WERI-Rb-1 (cell line): Measurements from ENCODE around the gene SLCO1C1.

ENCODE experiments used
- DNase-seq: peaks from one replicate; pipeline ENCODE4 v3.0.0-alpha.2; 2020
- H3K27ac ChIP-seq: fragments of 250-450 bp; sonication (Bioruptor Pico); 2 replicates; pipeline ENCODE4 v1.5.1; 2020; ENCODE audit warnings: mild to moderate bottlenecking, moderate library complexity
- H3K27me3 ChIP-seq: fragments of 250-450 bp; sonication (Bioruptor Pico); 2 replicates; pipeline ENCODE4 v1.5.1; 2021; ENCODE audit warnings: mild to moderate bottlenecking, low read depth, moderate library complexity; ENCODE audit not compliant: insufficient read depth, severe bottlenecking
- H3K36me3 ChIP-seq: fragments of 250-450 bp; sonication (Bioruptor Pico); 2 replicates; pipeline ENCODE4 v1.5.1; 2020; ENCODE audit warnings: mild to moderate bottlenecking, moderate library complexity
- H3K4me3 ChIP-seq: 2 replicates; pipeline ENCODE4 v1.5.1; 2011; ENCODE audit warnings: low read depth, mild to moderate bottlenecking, control low read depth, low read length
- H3K9me3 ChIP-seq: fragments of 250-450 bp; sonication (Bioruptor Pico); 2 replicates; pipeline ENCODE4 v1.5.1; 2021; ENCODE audit warnings: mild to moderate bottlenecking, moderate library complexity; ENCODE audit not compliant: severe bottlenecking
- CTCF ChIP-seq: IDR thresholded peaks from 2 replicates; pipeline ENCODE4 v1.5.1; 2011; ENCODE audit warnings: low read depth, mild to moderate bottlenecking, control low read depth, inconsistent platforms, low read length

The SLCO1C1 gene

GRCh38 chr12:20718294-20718693 is 23.2 kb downstream of the SLCO1C1 start:
- no peak for DNase-seq
- Histone ChIP-seq H3K27me3 (no peaks in the 10 kb centered on the region), H3K9me3 (no peaks in the 10 kb centered on the region), H3K36me3 (no peaks in the 10 kb centered on the region), H3K4me3 (no peak overlapping the region), H3K27ac (no peak overlapping the region)
- TF ChIP-seq CTCF, result no peak

DNA sequence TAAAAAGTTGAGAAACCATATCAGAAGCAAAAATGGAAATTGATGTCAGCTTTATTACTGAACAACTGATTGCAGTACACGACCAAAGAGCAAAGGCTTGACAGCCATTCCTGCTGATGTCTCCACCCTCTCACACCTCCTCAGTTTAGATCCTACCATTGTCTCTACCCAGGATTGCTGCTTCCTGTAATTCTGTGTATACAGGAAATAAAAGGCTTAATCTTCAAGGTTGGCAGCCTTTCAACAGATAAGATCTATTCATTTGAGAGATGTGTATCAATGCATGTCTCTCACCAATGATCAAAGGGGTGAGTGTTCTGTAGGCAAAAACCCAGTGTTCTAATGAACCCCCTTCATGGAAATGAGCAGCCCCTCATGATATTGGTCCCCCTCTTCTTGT is 27.0 kb downstream of the SLCO1C1 start:
- Histone ChIP-seq H3K9me3 (no peaks in the 10 kb centered on the region), H3K27ac (no peak overlapping the region), H3K36me3 (no peaks in the 10 kb centered on the region), H3K27me3 (no peaks in the 10 kb centered on the region), H3K4me3 (no peak overlapping the region)
- no peak for TF ChIP-seq CTCF
- DNase-seq, result no peak

GRCh38 chr12:20731274-20731673 is 36.1 kb downstream of the SLCO1C1 start:
- Histone ChIP-seq H3K9me3 (no peaks in the 10 kb centered on the region), H3K4me3 (no peak overlapping the region), H3K27ac (no peak overlapping the region), H3K36me3 (no peaks in the 10 kb centered on the region), H3K27me3 (no peaks in the 10 kb centered on the region)
- no peak for TF ChIP-seq CTCF
- no peak for DNase-seq

DNA sequence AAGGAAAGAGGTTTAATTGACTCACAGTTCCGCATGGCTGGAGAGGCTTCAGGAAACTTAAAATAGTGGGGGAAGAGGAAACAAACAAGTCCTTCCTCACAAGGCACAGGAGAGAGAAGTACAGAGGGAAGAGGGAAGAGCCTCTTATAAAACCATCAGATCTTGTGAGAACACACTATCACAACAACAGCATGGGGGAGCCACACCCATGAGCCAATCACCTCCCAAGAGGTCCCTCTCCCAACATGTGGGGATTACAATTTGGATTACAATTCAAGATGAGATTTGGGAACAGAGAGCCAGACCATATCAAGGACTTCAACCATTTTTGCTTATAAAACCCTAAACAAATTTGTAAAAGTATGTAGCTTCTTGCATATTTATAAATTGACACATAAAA is 45.8 kb downstream of the SLCO1C1 start:
- H3K4me3 ChIP-seq, result no peak overlapping the region
- no peaks in the 10 kb centered on the region for H3K36me3 ChIP-seq
- TF ChIP-seq CTCF, result no peak
- no peak overlapping the region for H3K27ac ChIP-seq
- no peak for DNase-seq
- H3K27me3 ChIP-seq, result no peaks in the 10 kb centered on the region
- H3K9me3 ChIP-seq, result no peaks in the 10 kb centered on the region

- Histone ChIP-seq H3K36me3 (no peaks in the 10 kb centered on the region), H3K27me3 (no peaks in the 10 kb centered on the region), H3K27ac (no peak overlapping the region), H3K9me3 (no peaks in the 10 kb centered on the region), H3K4me3 (no peak overlapping the region)
- TF ChIP-seq CTCF, result no peak
- DNase-seq, result no peak
Measured at GRCh38 chr12:20748198-20748597, 53.1 kb downstream of the SLCO1C1 start.

DNA sequence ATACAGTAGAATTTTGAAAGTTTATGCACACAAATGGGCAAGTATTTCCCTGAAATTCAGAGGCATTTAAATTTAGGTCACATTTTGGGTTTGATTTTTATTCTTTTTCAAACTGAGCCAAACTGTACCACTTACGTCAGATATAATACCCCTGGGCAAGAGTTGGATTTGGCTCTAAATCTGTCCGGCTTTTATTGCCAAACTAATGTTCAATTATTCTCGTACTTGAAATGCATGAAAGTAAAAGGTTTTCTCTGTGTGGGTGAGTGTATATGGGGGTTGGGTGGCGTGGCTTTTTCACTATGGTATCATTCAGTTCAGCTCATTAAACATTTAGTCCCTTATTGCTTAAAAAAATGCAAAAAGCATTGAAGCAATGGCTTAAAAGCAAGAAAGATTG is 55.9 kb downstream of the SLCO1C1 start:
- no peaks in the 10 kb centered on the region for H3K36me3 ChIP-seq
- no peak for DNase-seq
- H3K27ac ChIP-seq, result no peak overlapping the region
- TF ChIP-seq CTCF, result no peak
- H3K27me3 ChIP-seq, result no peaks in the 10 kb centered on the region
- H3K4me3 ChIP-seq, result no peak overlapping the region
- H3K9me3 ChIP-seq, result no peaks in the 10 kb centered on the region
